Breast epithelium (tissue), 3 donors: Measurements from ENCODE around the gene CDHR2.

Experiments
- POLR2AphosphoS5 ChIP-seq, 3 donors: sonication (generic); formaldehyde crosslinking; IDR thresholded peaks; one replicate each; pipeline ENCODE4 v1.6.1; 2017; ENCODE audit warnings: antibody characterized with exemption in 3 of 3
- TF ChIP-seq, protein P1 (sequence below), 3 donors: fragments of 450-650 bp; IDR thresholded peaks; one replicate each; pipeline ENCODE4 v1.5.1; 2016 to 2017; ENCODE audit warnings: antibody characterized with exemption in 3 of 3, mild to moderate bottlenecking in 3 of 3, moderate library complexity in 3 of 3

DNA sequence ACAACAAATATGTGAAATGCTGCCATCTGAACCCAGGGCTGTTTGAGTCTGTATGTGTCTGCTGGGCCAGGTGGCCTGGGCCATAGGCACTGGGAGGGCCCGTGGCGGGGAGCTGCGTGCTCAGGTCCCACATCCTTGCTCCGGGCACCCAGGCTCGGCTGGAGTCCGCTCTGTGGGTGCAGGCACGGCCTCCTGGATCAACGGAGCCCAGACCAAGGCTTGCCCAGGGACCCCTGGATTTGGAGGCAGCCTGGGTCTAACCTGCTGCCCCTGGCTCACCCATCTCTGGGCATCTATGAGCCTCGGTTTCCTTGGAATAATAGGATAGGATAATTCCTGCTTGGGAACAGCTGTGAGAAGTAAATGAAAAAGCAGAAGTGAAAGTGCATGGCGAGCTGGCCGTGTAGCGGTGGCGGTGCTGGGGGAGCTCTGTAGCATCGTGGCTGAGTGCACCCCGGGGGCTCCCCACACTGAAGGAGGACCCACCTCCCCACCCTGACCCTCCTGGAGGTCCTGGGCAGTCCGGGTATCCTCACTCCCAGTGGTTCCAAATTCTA lies 1.2 kb downstream of the CDHR2 start:
- no peak for TF ChIP-seq POLR2AphosphoS5 (IDR thresholded peaks at IDR 0.05)
- TF ChIP-seq, protein P1, sequence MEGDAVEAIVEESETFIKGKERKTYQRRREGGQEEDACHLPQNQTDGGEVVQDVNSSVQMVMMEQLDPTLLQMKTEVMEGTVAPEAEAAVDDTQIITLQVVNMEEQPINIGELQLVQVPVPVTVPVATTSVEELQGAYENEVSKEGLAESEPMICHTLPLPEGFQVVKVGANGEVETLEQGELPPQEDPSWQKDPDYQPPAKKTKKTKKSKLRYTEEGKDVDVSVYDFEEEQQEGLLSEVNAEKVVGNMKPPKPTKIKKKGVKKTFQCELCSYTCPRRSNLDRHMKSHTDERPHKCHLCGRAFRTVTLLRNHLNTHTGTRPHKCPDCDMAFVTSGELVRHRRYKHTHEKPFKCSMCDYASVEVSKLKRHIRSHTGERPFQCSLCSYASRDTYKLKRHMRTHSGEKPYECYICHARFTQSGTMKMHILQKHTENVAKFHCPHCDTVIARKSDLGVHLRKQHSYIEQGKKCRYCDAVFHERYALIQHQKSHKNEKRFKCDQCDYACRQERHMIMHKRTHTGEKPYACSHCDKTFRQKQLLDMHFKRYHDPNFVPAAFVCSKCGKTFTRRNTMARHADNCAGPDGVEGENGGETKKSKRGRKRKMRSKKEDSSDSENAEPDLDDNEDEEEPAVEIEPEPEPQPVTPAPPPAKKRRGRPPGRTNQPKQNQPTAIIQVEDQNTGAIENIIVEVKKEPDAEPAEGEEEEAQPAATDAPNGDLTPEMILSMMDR (IDR thresholded peaks at IDR 0.05) = no peak
